GM21529 (cell line): ENCODE measurements around the gene SMPD3.

Experiments
- ATAC-seq: cut with Tn5 transposase; IDR thresholded peaks from one replicate; pipeline ENCODE4 v1.9.1; 2021; ENCODE audit not compliant: unreplicated experiment

Gene SMPD3

DNA sequence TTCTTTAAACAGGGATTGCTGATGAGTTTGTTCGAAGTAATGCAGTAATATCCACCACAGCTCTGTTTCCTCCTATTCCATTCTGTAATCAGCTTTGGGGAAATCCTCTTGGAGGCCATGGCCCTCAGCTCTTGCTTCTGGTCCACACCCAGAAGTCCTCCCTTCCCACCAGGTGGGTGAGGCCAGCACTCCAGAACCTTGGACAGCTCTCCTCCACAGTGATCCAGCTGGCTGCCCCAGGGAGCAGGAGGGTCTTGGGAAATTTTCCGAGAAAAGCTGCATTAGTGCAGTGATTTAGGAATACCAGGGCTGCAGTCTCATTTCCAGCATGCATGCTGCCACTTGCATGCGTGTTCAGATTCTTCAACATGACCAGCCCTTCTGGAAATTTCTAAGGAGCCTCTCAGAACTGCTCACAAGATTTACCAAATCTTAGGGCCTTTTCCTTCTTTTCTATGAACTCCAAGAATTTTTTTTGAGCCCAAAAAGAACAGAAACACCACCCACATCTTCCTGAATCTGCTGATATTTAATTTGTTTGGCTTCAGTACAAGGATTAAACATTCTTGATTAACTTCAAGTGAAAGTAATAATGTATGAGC lies 4.2 kb downstream of the SMPD3 start:
- ATAC-seq: no peak

DNA sequence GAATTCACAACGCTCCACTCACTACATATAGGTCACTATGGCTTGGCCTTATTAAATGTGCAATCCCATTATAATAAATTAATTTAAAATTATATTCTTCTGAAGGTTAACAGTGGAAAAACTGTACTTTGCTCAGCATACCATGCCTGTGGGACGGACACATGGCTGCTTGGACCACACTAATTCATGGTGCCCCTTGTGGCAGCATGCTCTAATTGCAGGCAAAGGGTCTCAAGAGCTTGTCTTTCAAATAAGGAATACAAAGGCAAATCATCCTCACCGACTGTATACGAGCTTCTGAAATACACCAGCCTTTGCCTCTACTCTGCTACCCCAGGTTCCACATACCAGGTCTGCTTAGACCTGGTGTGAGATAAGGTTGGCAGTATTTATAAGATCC lies 11.7 kb downstream of the SMPD3 start:
- ATAC-seq: no peak

DNA sequence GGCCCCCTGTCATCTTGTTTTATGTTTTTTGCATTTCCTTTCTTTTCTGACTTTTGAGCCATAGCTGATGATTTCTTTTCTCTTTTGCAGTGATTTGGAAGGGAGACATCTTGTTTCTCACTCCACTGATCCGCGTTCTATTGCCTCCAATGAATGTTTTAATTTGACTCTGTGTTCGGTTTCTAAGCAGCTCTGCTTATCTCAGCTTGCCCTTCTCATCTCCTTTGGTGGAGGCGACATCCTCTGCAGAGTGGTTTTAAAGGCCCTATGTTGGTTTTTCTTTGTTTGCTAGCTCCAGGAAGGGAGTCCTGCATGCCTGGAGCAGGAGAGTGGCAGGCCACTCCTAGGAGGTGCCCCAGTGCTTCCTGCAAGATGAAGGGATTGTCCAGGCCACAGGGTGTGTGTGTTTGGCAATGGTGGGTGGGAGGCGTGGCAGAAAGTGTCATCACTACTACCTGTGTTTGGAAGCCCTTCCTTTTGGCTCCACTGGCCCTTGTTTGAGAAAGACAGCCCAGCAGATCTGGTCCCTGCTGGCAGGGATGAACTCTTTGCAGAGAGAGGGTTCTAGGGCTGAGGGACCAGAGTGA lies 13.6 kb downstream of the SMPD3 start:
- ATAC-seq: no peak

DNA sequence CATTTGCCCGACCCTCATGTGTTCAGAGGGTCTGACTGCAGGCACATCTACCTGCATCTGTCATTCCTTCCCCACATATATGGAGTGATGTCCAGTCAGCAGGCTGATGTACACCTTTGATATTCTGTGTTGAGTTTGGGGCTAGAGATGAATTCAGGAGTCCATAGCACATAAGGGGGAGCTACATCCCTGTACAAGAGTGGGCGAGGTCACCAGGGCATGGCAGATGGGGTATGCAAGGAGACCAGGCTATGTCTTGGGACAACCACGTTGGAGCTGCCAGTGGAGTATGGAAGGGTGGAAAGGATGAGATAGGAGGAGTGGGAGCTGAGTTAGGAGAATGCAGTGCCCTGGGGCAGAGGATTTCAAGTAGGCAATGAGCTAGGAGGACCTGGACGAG lies 15.0 kb downstream of the SMPD3 start:
- ATAC-seq: no peak

DNA sequence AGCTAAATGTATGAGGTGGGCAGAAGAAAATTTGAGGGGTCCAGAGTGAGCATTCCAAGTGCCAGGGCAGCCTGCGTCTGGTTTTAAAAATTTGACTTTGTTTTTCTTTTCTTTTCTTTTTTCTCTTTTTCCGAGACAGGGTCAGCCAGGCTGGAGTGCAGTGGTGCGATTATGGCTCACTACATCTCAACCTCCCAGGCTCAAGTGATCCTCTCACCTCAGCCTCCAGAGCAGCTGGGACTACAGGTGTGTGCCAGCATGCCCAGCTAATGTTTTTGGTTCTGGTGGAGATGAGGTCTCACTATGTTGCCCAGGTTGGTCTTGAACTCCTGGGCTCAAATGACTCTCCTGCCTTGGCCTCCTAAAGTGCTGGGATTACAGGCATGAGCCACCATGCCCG lies 15.6 kb downstream of the SMPD3 start:
- ATAC-seq: no peak

DNA sequence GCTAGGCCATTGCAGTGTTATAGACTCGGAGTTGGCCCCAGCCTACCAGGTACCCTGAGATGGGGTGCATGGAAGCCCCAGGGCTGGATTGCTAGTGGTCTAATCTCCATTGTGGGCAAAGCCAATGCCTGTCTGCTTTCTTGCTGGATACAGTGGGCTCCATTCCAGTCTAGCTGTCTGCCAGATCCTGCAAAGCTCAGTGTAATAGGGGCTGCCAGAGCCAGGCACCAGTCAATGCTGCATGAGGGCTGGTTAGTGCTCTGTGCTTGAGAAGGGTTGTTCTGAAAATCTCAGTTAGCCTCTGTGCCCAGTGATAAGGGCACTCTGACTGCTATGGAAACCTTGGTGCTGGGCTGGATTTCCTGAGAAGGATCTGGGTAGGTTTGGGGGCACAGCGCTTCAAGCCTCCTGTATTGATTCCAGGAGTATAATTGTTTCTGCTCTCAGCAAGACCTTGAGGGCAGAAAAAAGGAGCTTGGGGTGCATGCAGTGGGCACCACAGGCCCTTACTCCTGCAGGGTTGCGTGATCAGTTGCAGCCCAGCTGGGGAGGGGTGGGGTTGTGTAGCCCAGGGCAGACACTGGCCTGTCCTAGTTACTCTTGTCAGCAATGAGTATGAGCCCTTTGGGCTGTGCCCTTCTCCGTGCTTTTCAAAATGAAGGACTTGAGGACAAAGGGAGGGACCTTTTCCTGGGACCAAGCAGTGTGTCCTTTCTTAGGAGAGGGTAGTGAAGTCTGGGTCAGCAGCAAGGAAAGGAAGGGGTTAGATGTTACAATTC lies 19.0 kb downstream of the SMPD3 start:
- ATAC-seq: no peak

DNA sequence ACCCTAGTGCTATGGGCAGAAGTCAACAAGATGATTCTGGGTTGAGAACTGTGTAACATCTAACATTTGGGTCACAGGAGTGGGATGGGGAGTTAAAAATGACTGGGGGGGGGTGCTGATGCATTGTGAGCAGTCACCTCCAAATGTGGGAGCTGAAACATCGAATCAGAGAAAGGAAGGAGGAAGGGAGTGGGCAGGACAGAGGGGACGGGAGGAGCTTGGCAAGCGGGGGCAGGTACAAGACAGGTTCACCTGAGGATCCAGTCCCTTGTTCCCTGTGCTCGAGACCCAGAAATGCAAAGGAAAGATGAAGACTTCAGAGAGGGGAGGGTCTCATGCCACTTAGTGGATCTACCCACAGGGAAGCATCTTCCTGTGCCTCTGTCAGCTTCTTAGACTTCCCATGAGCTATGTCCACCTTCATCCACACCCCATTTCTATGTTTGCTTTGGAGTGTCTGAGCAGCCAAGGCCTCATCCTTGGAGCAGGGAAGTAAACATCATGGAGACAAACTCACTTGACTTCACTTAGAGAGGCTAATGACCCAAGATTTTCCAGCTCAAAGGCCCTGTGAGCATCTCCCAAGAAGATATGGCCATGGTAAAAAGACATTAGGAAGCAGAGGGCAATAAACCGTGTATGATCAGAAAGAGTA lies 20.5 kb downstream of the SMPD3 start:
- ATAC-seq: no peak

DNA sequence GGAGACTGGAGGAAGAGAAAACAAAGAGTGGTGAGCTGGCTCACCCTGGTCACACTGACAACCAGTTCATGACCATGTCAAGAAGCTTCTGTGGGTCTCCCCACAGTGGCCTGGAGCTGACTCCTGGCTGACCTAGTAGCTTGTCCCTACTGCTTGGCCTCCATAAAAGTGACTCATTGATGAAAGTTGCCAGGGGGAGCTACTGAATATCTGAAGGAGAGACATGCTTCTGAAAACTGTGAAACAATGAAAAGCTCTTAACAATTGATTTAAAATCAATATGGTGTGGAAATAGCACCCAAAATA lies 22.0 kb downstream of the SMPD3 start:
- no peak for ATAC-seq

DNA sequence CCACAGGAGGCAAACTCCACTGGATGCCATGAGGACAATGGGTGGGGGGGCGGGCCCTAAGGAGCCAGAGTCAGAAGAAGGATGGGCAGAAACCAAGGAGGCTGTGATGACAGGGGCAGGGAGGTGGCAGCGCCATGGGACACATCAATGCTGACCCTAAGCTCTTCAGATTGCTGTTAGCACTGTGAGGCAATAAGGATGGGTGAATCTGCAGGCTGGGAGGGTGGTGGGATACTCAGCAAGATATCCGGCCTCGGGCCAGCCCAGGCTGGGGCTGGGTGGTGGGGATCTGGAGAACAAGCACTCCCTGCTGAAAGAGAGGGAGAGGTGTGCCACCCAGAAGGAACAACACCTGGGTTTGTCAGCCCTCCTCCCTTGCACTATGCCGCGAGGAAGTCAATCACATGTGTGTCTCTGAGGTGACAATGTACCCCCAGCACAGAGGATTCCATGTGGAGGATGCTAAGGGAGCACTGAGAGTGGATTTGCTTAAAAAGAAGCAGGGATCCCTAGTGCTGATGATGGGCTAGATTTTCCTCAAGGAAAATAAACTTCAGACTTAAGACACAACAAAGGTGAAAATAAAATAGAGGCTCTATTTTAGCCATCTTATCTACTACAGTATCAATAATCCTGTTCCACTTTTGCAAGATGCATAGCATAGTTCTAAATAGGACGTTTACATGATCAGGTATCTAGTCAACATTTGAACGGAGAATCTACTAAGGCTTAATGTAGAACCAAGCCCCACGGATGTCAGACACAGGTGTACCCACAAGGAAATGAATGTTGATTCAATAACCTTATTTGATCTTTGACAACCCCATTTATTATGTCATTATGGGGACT lies 22.6 kb downstream of the SMPD3 start:
- ATAC-seq: no peak

DNA sequence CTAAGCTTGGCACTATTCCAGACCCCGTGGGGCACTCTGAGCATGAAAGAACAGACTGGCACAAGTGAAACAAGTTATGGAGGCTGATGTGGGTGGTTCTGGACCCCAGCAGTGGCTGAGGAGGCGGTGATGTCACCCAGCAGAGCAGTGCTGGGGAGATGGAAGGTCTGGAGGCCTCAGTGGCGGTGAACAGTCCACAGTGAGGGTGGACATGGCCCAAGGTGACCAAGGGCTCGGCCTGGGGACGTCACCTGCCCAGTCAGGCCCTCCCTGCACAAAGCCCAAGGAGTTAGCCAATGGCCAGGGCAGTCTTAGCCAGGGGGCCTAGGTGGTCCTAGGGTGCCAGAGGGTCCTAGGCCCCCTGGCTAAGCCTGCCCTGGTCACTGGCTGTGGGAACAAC lies 24.5 kb downstream of the SMPD3 start:
- no peak for ATAC-seq

DNA sequence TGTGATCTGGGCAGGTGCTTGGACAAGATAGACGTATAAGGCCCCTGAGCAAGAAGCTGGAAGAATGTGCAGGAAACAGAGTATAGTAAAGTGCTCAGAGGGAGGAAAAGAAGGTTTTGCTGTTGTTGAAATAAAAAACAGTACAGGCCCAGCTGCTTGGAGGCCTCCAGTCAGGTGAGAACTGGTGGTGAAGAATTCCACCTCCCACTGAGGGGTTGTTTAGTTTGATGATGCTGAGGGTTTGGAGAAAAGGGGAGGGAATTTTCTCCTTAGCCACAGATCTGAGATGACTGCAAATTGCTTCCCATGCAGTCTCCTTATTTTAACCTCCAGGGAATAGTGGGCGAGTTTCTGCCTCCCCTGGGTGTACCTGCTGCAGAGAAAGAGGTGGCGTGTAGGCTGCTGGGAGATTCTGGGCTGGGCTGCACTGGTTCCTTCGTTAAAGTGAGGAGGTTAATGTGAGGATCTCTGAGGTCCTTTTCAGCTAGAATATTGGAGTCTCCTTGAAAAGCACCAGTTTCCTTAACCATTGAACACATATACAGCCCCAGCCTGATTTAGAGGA lies 25.8 kb downstream of the SMPD3 start:
- no peak for ATAC-seq

DNA sequence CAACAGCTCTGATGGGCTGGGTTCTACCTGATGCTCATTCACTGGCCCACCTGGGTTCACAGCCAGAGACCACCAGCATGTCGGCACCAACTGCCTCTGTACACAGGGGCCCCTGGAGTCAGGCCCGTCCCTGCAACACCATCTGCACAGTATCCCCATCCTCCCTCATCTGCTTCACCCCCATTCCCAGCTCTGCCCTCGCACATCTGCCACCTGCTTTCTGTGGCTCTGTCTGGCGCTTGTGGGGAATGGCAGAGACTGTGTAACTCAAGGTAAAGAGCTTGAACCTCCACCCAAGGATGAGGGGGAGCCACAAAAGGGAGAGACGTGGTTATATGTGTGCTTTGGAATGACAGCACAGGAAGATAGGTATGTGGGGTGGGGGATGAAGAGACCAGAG lies 27.2 kb downstream of the SMPD3 start:
- ATAC-seq: no peak

DNA sequence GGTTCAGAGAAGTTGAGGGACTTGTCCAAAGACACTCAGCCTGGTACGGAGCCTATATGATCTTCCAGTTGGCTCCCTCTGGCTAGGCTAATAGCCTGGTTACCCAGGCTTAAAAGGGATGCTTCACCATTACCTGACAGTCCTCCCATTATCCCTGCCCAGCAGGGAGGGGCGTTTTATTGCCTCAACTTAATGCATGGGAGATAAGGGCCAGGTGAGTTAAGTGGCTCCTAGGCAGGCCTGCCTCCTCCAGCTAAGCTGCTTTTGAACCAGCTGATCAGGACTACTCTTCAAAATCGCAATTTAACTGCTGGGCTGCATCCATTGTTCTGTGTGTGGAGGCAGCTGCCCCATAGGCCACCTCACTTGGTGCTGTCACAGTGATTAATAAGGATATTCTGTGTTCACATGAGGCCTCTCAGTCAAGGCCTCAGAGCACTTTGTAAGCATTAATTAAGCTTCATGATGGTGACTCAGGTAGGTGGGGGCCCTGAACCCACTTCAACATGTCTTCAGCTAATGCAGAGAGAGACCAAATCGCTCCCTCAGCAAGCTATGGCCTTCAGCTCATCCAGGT lies 27.9 kb downstream of the SMPD3 start:
- no peak for ATAC-seq

DNA sequence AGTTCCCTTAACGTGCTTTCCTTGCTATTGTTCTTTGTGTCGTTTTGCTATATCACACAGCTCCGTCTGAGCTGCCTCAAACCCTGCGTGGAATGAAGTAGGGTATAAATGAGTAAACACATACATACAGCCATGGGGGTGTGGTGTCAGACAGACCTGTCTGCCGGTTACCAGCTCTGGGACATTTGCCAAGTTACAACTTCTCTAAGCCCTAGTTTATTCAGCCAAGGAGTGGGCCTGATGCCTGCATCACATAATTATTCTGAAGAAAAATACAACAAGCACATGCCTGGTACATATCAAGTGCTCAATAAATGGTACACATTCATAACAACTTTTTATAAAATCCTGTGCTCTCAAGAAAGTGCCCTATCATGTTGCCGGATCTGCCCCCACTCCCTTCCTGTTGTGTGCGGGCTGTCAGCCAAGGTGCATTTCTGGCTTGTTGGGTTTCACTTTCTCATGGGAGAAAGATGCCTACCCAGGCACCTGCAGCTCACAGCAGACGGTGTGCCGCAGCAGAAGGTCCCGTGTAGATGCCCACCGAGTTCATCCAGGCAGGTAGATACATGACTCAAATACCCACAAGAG lies 30.5 kb downstream of the SMPD3 start:
- peak; percentile 77 for ATAC-seq

DNA sequence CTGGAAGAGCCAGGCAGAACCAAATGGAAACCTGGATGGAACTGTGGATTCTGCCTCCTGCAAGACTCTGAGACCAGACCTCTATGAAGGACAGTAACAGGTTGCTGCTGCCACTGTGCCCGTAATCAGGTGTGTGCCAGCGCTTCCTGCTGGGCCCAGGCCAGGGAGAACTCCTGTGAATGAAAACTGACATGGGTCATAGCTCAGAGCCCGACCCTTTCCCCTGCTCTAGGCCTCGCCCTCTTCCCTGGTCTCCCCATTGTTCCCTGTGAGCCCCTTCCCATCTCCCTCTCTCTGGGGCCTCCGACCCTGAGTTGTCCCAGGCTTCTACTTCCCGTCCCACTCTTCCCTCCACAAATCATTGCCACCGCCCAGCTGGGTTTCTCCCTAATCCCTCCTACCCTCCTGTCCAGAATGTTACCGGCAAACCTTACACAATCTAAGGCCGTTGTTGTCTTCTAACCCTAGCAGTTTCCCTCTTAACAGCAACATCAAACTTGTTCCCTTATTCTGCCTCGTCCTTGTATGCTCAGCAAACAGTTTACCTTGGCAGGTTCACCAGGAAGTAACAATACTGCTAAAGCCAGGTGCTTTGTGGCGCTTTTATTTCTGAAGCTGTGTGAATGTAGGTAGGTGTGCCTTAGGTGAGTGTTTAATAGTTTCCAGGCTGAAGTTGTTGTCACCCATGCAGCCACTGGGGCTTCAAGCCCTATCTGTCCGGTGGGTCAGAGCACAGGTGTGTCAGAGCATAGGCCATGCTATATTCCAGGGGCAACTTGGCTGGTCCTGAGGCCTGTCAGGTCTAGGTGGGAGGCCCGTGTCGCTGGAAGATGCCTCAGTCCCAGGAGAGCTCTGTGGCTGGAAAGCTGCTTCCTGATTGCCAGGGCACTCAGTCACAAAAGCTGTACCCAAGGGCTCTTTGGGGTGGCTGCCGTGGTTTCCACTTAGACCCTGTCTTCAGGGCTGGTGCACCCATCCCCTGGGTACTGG lies 32.0 kb downstream of the SMPD3 start:
- ATAC-seq: no peak

DNA sequence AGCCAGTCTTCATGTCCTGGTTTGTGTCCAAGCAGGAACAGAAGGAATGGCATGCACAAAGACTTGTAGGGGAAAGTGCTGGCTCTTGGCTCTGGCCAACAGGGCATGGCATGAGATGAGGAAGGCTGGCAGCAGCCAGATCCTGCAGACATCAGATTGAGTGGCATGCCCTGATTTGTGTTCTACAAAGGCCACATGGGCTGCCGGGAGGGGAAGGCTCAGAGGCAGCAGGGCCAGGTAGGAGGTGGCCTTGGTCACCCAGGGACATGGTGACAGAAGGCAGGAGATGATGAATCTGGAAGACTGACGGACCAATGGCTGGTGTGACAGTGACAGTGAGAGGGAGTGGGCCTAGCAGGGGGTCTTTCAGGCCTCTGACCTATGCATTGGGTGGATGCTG lies 33.7 kb downstream of the SMPD3 start:
- ATAC-seq: no peak

DNA sequence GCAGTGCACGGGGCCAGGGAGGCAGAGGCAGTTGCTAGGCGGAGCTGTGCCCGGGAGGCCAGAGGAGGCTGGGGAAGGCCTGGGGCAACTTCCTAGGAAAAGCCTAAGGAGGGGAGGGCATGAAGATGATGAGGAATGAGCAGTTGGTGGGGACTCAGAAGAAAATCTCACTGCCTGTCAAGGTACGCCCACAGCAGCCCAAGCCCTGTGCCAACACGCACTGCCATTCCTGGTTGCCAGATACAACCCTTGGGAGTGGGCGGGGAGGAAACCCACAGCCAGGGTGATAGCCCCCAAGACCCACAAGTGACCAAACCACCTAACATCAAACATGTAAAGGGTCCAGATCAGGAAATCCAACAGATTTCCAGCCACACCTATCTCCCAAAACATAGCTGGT lies 36.2 kb downstream of the SMPD3 start:
- ATAC-seq: no peak

DNA sequence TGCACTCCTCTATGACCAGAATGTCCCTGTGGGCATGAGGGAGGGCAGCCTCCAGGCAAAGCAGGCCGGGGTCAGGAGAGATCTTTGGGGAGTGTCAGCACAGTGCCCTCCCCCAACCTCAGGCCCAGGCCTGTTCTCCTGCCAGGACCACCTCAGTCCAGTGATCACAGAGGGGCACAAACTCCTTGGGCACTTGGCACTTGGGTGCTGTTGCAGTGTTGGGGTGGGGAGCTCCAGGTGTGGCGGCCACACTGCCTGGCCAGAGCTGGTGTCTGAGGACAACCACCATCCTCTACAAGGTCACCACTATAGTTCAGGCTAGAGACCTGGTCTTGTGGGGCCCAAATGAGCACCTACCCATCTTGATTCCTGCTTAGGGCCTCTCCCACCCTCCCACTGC lies 37.2 kb downstream of the SMPD3 start:
- ATAC-seq: no peak

DNA sequence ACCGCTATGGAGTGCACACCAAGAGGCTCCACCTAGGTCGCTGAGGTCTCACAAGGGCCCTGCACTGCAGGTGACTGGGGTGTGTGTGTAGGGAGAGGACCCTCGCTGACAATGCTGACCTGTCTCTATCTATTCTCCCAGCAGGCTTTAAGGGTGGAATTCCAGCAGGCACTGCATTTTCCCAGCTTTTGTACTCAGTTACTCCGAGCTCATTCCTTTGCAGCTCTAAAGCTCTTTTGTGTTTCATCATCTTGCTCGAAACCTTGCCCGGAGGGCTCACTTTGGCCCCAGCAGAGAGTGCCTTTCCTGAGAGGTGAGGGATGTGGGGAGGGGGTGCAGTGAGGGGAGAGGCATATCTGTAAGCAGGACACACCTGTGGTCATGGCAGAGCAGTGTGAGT lies 39.3 kb downstream of the SMPD3 start:
- no peak for ATAC-seq
